Gastroesophageal sphincter (tissue), 4 donors: ENCODE measurements around the gene SNIP1. TPM values are rescaled to one million over a fixed set of nuclear protein-coding genes. Genes with fewer than 3 reads are reported as not detected.
"Not testable (repeated sequence)": the region's sequence is repeated elsewhere in the genome, so short reads cannot be mapped to it uniquely, and the experiment has no call there.

Experiments used
- ATAC-seq: fragments of 150-250 bp; one replicate; pipeline ENCODE4 v1.9.1; 2016; ENCODE audit warnings: mild to moderate bottlenecking, moderate library complexity
- H3K27ac ChIP-seq, 4 donors: fragments of 200-600 bp; sonication (generic) in 3 of 4; 1 replicate in 3 of 4; 2 replicates in 1 of 4; pipeline ENCODE4 v1.5.1; 2016 to 2019
- H3K27me3 ChIP-seq: fragments of 200-600 bp; sonication (generic); one replicate; pipeline ENCODE4 v1.5.1; 2019
- H3K36me3 ChIP-seq, 2 donors: fragments of 200-600 bp; sonication (generic); one replicate each; pipeline ENCODE4 v1.5.1; 2019; ENCODE audit warnings: control low read depth in 1 of 2
- H3K4me1 ChIP-seq, 3 donors: fragments of 200-600 bp; sonication (generic); 1 replicate in 2 of 3; 2 replicates in 1 of 3; pipeline ENCODE4 v1.5.1; 2016 to 2019; ENCODE audit warnings: control low read depth in 2 of 3
- H3K4me3 ChIP-seq, 2 donors: fragments of 200-600 bp; sonication (generic); one replicate each; pipeline ENCODE4 v1.5.1; 2019; ENCODE audit warnings: mild to moderate bottlenecking in 1 of 2, moderate library complexity in 1 of 2
- H3K9me3 ChIP-seq, 3 donors: fragments of 200-600 bp; sonication (generic); one replicate each; pipeline ENCODE4 v1.5.1; 2017 to 2019; ENCODE audit warnings: control low read depth in 2 of 3
- EP300 ChIP-seq: sonication (generic); formaldehyde crosslinking; IDR thresholded peaks from one replicate; pipeline ENCODE4 v1.6.1; 2017; ENCODE audit warnings: antibody characterized with exemption, mild to moderate bottlenecking
- POLR2A ChIP-seq, 2 donors: fragments of 450-650 bp; IDR thresholded peaks; one replicate each; pipeline ENCODE4 v1.6.1; 2017; ENCODE audit warnings: antibody characterized with exemption in 2 of 2, mild to moderate bottlenecking in 2 of 2, moderate library complexity in 1 of 2
- POLR2AphosphoS5 ChIP-seq: sonication (generic); formaldehyde crosslinking; IDR thresholded peaks from one replicate; pipeline ENCODE4 v1.6.1; 2017; ENCODE audit warnings: antibody characterized with exemption
- WGBS, 2 donors: methylation state at CpG; one replicate each; pipeline ENCODE4 v1.1.5; 2018; ENCODE audit warnings: low coverage in 1 of 2; 5-methylcytosine and 5-hydroxymethylcytosine counted together
- total RNA-seq, 4 donors: library from RNA; depleted of rRNA; stranded (reverse); fragments of >200 nt; gene quantifications; one replicate each; pipeline ENCODE4 v1.1.0, GENCODE V29; 2016
- TF ChIP-seq, protein P1 (sequence below), 4 experiments: fragments of 200-600 bp in 2 of 4; fragments of 450-650 bp in 2 of 4; sonication (generic) in 1 of 4; IDR thresholded peaks; one replicate each; pipeline ENCODE4 v1.5.1; 2017 to 2019; ENCODE audit warnings: antibody characterized with exemption in 4 of 4, mild to moderate bottlenecking in 2 of 4, moderate library complexity in 2 of 4

The SNIP1 gene
- total RNA-seq, 4 donors from 2014 or later = 10.3 to 17.8 (median 14.1) TPM

- H3K4me3 ChIP-seq = no peak overlapping the region
- no peak overlapping the region for H3K27ac ChIP-seq
- H3K9me3 ChIP-seq = no peaks in the 10 kb centered on the region
- H3K27me3 ChIP-seq = no peaks in the 10 kb centered on the region
- ATAC-seq = no peak
- WGBS, 2 donors = no CpG with 5 or more reads among the region's 2 CpGs
- TF ChIP-seq POLR2A (IDR thresholded peaks at IDR 0.05) (no peak), EP300 (no peak), POLR2AphosphoS5 (no peak)
- TF ChIP-seq, protein P1, sequence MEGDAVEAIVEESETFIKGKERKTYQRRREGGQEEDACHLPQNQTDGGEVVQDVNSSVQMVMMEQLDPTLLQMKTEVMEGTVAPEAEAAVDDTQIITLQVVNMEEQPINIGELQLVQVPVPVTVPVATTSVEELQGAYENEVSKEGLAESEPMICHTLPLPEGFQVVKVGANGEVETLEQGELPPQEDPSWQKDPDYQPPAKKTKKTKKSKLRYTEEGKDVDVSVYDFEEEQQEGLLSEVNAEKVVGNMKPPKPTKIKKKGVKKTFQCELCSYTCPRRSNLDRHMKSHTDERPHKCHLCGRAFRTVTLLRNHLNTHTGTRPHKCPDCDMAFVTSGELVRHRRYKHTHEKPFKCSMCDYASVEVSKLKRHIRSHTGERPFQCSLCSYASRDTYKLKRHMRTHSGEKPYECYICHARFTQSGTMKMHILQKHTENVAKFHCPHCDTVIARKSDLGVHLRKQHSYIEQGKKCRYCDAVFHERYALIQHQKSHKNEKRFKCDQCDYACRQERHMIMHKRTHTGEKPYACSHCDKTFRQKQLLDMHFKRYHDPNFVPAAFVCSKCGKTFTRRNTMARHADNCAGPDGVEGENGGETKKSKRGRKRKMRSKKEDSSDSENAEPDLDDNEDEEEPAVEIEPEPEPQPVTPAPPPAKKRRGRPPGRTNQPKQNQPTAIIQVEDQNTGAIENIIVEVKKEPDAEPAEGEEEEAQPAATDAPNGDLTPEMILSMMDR (IDR thresholded peaks at IDR 0.05) = no peak
- H3K4me1 ChIP-seq = peaks cover 0 to 3% (median 0%) of the 10 kb centered on the region in 3 donors
- H3K36me3 ChIP-seq = peaks cover 0 to 86% of the 10 kb centered on the region in 2 donors
These were observed 47.4 kb downstream of the SNIP1 start for GRCh38 chr1:37506740-37507139.

DNA sequence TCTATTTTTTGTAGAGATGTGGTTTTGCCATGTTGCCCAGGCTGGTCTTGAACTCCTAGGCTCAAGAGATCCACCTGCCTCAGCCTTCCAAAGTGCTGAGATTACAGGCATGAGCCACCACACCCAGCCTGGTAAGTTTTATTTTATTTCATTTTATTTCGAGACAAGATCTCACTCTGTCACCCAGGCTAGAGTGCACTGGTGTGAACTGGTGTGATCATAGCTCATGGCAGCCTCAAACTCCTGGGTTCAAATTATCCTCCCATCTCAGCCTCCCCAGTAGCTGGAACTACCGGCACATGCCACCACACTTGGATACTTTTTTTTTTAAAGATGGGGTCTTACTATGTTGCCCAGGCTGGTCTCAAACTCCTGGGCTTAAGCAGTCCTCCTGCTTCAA lies 51.3 kb downstream of the SNIP1 start:
- Histone ChIP-seq H3K36me3 (peaks cover 0 to 73% of the 10 kb centered on the region in 2 donors), H3K4me1 (peaks cover 0 to 23% (median 11%) of the 10 kb centered on the region in 3 donors)
- H3K4me3 ChIP-seq, H3K27me3 ChIP-seq, H3K27ac ChIP-seq, ATAC-seq, H3K9me3 ChIP-seq: not testable (repeated sequence)
- 86 to 93% methylated on average over 2 of the region's 2 CpGs for WGBS, 2 donors

DNA sequence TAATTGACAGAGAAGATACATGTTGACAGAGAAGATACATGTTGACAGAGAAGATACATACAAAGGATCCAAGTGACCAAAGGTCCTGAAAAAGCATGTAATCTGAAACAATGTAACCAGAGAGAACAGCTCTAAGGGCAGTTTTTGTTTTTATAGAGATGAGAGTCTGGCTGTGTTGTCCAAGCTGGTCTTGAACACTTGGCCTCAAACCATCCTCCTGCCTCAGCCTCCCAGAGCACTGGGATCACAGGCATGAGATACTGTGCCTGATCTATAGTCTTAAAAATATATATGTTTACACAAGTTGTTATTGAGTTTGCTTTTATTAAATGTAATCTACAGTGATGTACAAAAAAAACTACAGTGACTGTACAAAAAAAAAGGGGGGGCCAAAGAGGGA lies 52.0 kb downstream of the SNIP1 start:
- Histone ChIP-seq H3K4me1 (peaks cover 0 to 26% (median 11%) of the 10 kb centered on the region in 3 donors), H3K36me3 (peaks cover 0 to 75% of the 10 kb centered on the region in 2 donors), H3K9me3 (no peaks in the 10 kb centered on the region), H3K27me3 (no peaks in the 10 kb centered on the region), H3K27ac (no peak overlapping the region), H3K4me3 (no peak overlapping the region)
- no peak for TF ChIP-seq POLR2A (IDR thresholded peaks at IDR 0.05)
- TF ChIP-seq, protein P1 (IDR thresholded peaks at IDR 0.05) = no peak
- TF ChIP-seq EP300 = no peak
- no peak for TF ChIP-seq POLR2AphosphoS5
- no peak for ATAC-seq

GRCh38 chr1:37501661-37502060 lies 52.4 kb downstream of the SNIP1 start:
- Histone ChIP-seq H3K36me3 (peaks cover 0 to 70% of the 10 kb centered on the region in 2 donors), H3K9me3 (no peaks in the 10 kb centered on the region), H3K4me3 (no peak overlapping the region), H3K27me3 (no peaks in the 10 kb centered on the region), H3K27ac (no peak overlapping the region), H3K4me1 (peaks cover 0 to 26% (median 11%) of the 10 kb centered on the region in 3 donors)
- TF ChIP-seq POLR2A (IDR thresholded peaks at IDR 0.05) (no peak), EP300 (no peak), POLR2AphosphoS5 (no peak)
- TF ChIP-seq, protein P1 (IDR thresholded peaks at IDR 0.05) = no peak
- no peak for ATAC-seq
- 86% methylated on average over 5 of the region's 5 CpGs; no CpG with 5 or more reads in 1 of the 2 donors for WGBS, 2 donors

DNA sequence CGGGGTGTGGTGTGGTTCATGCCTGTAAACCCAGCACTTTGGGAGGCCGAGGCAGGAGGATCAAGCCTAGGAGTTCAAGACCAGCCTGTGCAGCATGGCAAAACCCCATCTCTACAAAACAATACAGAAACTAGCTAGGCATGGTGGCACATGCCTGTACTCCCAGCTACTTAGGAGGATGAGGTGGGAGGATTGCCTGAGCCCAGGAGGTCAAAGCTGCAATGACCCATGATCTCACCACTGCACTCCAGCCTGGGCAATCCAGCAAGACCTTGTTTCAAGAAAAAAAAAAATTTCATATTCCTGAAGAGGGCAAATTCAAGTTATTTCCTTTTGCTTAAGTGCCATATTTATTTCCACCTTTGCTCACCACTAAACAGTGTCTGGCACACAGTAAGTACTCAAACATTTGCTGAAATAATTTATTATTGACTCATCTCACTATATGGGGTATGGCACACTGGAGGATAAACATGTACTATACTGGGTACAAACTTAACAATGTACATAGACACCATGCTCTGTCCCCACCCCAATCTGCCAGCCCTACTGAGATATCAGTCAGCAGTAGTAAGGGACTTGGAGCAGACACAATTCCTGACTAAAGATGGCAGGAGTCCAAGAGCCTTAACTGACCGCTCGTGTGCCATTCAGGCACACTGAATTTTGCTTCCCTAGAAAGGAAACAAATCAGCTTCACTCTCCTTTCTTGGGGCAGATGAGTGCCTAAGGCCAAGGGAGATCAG lies 55.0 kb downstream of the SNIP1 start:
- 56 to 67% methylated on average over 3 to 4 of the region's 4 CpGs for WGBS, 2 donors
- H3K27ac ChIP-seq = peak overlapping the region; percentile 27 to 69 (median 56)
- peak; percentile 30 for TF ChIP-seq POLR2AphosphoS5
- TF ChIP-seq EP300 = no peak
- H3K9me3 ChIP-seq = no peaks in the 10 kb centered on the region
- H3K4me3 ChIP-seq = no peak overlapping the region
- peaks cover 0 to 26% (median 11%) of the 10 kb centered on the region in 3 donors for H3K4me1 ChIP-seq
- H3K27me3 ChIP-seq = no peaks in the 10 kb centered on the region
- H3K36me3 ChIP-seq = peaks cover 0 to 60% of the 10 kb centered on the region in 2 donors
- no peak for ATAC-seq

GRCh38 chr1:37497832-37498231 lies 56.3 kb downstream of the SNIP1 start:
- TF ChIP-seq EP300 (no peak), POLR2A (IDR thresholded peaks at IDR 0.05) (no peak), POLR2AphosphoS5 (no peak)
- TF ChIP-seq, protein P1 (IDR thresholded peaks at IDR 0.05) = no peak
- H3K4me3 ChIP-seq = no peak overlapping the region
- no peak for ATAC-seq
- no peaks in the 10 kb centered on the region for H3K9me3 ChIP-seq
- no peak overlapping the region for H3K27ac ChIP-seq
- H3K36me3 ChIP-seq = peaks cover 0 to 60% of the 10 kb centered on the region in 2 donors
- 40% methylated on average over 1 of the region's 2 CpGs; no CpG with 5 or more reads in 1 of the 2 donors for WGBS, 2 donors
- peaks cover 0 to 26% (median 11%) of the 10 kb centered on the region in 3 donors for H3K4me1 ChIP-seq
- no peaks in the 10 kb centered on the region for H3K27me3 ChIP-seq
